GM20431 (cell line): ENCODE measurements around the gene HELZ.
"Not testable (repeated sequence)": the region's sequence is repeated elsewhere in the genome, so short reads cannot be mapped to it uniquely, and the experiment has no call there.

Experiments
- in situ Hi-C: fragments of 300-500 bp; cut with MseI, MboI; formaldehyde crosslinking; loops from one replicate; pipeline ENCODE4 v1.15.0; 2020; ENCODE audit warnings: low sequenced_read_pairs; ENCODE audit not compliant: unreplicated experiment

The HELZ gene, protein sequence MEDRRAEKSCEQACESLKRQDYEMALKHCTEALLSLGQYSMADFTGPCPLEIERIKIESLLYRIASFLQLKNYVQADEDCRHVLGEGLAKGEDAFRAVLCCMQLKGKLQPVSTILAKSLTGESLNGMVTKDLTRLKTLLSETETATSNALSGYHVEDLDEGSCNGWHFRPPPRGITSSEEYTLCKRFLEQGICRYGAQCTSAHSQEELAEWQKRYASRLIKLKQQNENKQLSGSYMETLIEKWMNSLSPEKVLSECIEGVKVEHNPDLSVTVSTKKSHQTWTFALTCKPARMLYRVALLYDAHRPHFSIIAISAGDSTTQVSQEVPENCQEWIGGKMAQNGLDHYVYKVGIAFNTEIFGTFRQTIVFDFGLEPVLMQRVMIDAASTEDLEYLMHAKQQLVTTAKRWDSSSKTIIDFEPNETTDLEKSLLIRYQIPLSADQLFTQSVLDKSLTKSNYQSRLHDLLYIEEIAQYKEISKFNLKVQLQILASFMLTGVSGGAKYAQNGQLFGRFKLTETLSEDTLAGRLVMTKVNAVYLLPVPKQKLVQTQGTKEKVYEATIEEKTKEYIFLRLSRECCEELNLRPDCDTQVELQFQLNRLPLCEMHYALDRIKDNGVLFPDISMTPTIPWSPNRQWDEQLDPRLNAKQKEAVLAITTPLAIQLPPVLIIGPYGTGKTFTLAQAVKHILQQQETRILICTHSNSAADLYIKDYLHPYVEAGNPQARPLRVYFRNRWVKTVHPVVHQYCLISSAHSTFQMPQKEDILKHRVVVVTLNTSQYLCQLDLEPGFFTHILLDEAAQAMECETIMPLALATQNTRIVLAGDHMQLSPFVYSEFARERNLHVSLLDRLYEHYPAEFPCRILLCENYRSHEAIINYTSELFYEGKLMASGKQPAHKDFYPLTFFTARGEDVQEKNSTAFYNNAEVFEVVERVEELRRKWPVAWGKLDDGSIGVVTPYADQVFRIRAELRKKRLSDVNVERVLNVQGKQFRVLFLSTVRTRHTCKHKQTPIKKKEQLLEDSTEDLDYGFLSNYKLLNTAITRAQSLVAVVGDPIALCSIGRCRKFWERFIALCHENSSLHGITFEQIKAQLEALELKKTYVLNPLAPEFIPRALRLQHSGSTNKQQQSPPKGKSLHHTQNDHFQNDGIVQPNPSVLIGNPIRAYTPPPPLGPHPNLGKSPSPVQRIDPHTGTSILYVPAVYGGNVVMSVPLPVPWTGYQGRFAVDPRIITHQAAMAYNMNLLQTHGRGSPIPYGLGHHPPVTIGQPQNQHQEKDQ (N-terminal part only)

DNA sequence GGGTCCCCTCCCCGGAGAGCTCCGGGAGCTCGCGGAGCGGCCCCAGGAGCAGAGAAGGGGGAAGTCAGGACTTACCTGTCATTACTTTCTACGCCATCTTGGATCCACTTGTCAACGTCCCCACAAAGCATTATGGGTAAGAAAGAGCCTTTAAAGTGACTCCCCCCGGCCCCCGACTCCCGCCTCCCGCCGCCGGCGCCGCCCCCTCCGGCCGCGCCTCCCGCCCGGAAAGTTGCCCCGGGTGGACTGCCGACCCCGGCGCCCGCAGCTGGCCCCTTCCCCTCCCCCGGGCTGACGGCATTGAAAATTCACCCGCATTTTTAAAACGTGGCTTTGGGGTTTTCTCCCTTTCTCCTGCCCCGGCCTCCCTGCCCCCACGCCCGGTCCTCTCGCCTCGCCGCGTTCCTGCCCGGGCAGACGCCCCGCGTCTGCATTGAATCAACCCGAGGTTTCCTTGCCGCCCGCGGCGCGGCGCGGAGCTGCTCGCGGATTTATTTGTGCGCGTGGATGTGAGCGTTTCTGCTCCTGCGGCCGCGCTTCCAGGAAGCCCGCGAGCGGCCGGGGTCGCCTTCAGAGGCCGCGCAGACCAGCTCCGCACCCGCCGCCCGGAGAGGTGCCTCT is at the start of gene HELZ:
Gene HELZ (minus strand): TSS at position 124 of the 621 bp plus-strand sequence. CDS start 26,392 bp downstream, outside the sequence.
- in situ Hi-C loops, result no loop called here

- in situ Hi-C loops, result no loop called here
These were observed 48.5 kb upstream of the HELZ start for GRCh38 chr17:67293251-67294203.

DNA sequence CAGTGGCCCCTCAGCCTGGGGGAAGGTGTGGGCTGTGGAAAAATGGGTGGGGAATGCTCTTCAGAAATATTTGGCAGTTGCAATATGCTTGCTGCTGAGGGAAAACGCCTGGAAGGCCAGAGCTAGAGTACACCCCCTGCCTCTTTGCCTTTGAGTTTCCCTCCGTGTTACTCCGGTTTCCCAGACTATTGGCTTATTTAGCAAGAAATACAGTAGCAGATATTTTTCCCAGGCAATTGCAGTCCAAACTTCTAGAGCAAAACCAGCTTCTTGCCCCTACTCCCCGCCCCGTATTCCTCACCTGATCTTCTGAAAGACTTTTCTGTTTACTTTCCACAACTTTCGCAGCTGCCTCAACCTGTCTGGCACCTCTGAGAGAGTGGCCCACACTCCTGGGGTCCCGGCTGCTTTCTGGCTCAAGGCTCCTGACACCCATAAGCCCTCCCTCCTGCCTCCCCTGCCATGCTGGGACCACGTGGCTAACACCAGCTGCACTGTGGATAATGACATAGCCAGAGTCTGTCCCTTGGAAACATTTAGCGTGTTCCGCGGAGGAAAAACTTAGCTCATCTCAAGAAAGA is 45.8 kb upstream of the HELZ start:
- in situ Hi-C loops, result no loop called here

- in situ Hi-C loops, result no loop called here
These were observed 45.2 kb upstream of the HELZ start for GRCh38 chr17:67290244-67290643.

- in situ Hi-C loops, result no loop called here
These were observed 44.3 kb upstream of the HELZ start for GRCh38 chr17:67289181-67289876.

DNA sequence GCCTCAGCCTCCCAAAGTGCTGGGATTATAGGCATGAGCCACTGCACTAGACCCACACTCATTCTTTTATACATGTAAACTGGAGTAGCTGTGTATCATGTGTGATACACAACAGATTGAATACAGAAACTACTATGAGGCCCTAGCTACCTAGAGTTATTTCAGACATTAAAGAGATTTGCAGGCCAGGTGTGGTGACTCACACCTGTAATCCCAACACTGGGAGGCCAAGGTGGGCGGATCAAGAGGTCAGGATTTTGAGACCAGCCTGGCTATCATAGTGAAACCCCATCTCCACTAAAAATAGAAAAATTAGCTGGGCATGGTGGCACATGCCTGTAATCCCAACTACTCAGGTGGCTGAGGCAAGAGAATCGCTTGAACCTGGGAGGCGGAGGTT is 41.8 kb upstream of the HELZ start:
- in situ Hi-C loops, result not testable (repeated sequence)

GRCh38 chr17:67285360-67285759 is 40.4 kb upstream of the HELZ start:
- in situ Hi-C loops, result no loop called here

DNA sequence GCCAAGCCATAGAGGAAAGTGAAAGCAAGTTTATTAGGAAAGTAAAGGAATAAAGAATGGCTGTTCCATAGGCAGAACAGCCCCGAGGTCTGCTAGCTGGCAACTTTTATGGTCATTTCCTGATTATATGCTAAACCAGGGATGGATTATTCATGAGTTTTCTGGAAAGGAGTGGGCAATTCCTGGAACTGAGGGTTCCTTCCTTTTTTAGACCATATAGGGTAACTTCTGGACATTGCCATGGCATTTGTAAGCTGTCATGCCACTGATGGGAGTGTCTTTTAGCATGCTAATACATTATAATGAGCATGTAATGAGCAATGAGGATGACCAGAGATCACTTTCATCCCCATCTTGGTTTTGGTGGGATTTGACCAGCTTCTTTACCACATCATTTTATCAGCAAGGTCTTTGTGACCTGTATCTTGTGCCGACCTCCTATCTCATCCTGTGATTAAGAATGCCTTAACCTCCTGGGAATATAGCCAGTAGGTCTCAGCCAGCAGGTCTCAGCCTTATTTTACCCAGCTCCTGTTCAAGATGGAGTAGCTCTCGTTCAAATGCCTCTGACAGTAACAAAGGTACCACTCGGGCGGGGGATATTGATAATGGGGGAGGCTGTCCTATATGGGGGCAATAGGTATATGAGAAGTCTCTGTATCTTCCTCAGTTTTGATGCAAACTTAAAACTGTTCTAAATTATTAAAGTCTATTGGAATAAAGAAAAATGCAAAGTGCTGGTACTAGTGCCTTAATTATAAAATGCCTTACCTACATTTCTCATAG is 38.9 kb upstream of the HELZ start:
- in situ Hi-C loops, result no loop called here

GRCh38 chr17:67281743-67282142 is 36.7 kb upstream of the HELZ start:
- in situ Hi-C loops, result no loop called here

GRCh38 chr17:67281053-67281452 is 36.1 kb upstream of the HELZ start:
- in situ Hi-C loops, result no loop called here

- in situ Hi-C loops, result no loop called here
These were observed 35.3 kb upstream of the HELZ start for GRCh38 chr17:67280279-67280678.

DNA sequence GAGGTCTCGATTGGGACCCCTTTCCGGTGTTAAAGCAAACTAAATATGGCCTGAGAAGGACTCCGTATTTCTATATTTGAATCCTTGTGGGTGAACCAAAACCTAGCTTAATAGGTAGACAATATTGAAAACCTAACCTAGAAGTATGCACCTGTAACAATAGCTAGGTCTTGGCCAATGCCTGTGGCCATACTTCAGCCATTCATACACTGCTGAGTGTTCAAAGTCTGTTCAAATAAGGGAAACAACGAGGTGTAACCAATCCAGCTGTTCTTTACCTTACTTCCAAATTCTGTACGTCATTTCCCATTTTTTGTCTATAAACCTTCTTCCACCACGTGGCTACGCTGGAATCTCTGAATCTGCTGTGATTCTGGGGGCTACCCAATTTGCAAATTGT is 34.1 kb upstream of the HELZ start:
- in situ Hi-C loops, result no loop called here

DNA sequence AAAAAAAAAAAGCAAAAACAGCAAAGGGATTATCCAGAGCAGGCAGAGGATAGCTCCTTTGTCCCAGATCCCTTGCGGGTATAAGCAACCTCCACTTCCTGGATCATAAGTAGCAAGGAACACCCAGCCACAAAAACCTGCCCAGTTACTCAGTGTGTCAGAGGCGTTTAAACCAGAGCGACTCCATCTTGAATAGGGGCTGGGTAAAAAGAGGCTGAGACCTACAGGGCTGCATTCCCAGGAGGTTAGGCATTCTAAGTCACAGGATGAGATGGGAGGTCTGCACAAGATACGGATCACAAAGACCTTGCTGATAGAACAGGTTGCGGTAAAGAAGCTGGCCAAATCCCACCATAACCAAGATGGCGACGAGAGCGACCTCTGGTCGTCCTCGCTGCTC is 33.4 kb upstream of the HELZ start:
- in situ Hi-C loops, result no loop called here

DNA sequence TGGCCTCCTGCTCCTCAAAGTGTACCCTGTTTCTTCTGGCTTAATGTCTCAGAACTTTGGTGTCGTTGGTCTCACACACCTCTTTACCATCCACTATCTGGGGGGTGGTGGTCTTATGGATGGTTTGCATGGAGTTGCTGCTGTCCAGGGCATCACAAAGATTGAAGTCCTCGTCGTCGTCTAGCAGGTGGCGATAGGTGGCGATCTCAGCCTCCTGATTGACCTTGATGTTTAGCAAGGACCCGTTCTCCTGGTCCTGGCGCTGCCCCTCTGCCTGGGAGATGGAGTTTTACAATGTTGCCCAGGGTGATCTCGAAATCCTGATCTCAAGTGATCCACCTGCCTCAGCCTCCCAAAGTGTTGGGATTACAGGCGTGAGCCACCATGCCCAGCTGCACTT is 31.1 kb upstream of the HELZ start:
- in situ Hi-C loops, result no loop called here

DNA sequence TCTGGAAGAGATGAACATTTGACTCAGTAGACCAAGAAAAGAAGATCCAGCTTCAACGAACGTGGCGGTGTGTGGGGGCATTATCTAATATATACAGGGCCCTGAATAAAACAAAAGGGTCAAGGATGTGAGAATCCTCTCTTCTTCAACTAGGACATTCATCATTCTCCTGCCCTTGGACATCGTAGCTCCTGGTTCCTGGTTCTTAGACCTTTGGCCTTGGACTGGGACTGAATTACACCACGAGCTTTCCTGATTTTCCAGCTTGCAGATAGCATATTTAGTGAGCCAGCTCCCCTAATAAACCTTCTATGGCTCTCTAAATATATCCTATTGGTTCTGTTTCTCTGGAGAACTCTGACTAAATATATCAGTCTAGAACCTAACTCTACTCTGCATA is 29.5 kb upstream of the HELZ start:
- in situ Hi-C loops, result no loop called here

- in situ Hi-C loops, result no loop called here
These were observed 28.9 kb upstream of the HELZ start for GRCh38 chr17:67273900-67274299.
